Inflammatory macrophage treated with lipopolysaccharide for 1 hour (primary cell): ENCODE measurements around the gene STK11IP.

ENCODE experiments used
- DNase-seq, 2 donors: peaks; one replicate each; pipeline ENCODE4 v3.0.0-alpha.2; 2020 to 2022

The STK11IP gene

DNA sequence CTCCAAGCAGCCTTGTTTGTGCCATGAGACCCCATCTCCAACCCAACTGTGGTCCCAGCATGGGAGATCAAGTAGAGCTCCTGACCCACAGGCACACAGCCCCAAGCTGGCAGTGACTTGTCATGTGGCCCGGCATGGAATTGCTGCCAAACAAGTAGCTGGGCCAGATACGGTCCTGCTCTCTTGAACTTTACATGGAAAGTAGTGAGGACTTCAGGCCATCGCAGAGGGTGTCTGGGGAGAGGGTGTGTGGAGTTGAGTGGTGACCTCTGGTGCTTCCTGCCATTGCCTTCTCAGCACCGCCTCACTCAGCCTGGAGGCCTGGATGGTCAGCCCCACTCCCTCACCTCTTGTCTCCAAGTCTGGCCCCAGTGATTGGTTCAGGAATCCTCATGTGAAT is 18.9 kb downstream of the STK11IP start:
- DNase-seq, result no peak

DNA sequence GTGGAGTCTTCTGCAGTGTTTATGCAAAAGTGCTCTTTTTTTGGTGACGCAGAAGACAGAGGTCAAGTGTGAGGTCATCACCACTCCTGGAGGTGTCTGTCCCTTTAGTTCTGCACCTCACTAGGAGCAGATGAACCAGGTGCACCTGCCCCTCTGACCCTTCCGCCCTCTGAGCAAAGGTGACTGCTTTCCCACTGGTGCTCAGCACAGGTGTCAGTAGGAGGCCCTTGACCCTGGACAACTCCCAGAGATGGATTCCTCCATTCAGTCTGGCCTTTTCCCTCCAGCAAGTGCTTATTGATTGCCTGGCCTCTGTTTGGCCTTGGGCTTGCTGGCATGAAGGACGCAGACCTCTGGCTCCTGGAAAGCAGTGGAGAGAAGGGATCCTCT is 21.1 kb downstream of the STK11IP start:
- no peak for DNase-seq

DNA sequence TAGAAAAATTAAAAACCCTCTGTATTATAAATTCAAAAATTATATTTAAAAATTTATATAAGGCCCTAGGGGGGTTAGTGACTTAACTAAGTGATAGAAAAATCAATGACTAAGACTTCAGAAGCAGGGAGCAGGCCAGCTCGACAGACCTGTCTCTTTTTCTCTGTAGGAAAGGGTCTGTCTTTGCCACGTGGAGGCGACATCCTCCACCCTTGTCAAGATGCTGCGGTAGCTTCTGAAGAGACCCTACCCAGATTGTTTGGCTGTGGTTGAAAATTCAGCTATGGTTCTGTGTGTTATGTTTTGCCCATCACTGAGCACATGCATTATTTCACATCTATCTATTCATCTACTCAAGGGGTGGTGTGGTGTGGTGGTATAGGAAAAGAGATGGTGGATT is 21.6 kb downstream of the STK11IP start:
- no peak for DNase-seq

DNA sequence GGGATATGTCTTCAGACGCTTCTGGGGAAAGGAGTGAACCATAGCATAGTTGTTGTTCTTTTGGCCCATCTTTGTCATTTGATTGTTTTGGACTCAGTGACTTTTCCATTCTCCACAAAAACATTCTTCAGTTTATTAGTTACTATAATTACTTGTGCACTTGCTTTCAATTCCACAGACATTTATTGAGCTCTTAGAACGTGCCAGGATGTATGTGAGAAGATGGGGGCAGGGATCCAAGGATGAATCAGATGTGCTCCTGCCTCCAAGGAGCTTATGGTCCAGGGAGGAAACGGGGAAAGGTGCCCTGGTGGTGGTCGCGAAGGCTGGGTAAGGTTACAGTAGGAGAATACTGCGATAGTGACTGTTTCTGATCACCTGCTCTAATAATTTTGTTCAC is 22.9 kb downstream of the STK11IP start:
- no peak for DNase-seq

DNA sequence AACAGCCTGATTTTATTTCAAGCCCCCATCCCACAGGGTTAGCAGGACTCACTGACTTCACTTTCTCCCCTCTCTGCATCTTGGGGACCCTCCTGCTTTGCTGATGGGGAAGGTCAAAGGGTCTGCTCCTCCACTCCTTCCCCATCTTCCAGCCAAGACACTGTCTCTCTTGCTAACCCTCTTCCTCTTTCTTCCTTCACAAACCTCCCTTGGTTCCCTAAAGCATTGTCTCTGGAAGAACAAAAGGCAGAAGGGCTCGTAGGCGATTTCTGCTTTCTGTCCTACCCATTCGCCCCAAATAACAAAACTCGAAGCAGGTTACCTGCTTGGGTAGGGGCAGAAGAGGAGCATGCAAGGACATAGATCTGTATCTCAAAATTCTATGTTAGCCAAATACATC is 24.3 kb downstream of the STK11IP start:
- DNase-seq, result peak; percentile 9 to 23

DNA sequence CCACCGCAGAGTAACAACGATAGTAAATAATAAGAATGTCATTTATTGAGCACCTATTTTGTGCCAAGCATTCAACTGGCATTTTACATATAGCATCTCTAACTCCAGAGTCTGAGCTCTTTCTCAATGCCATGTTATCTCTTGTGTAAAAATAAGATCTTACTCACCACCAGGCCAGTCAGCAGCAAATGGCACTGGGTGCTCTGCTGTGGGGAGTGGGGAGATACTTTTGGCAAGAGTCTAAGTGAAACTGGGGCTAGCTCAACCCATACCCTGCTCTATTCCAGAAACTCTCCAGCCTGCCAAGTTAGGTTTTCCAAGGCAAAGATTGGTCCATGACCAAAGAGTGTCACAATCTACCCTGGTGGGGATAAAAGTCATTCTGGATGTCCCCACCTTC is 24.8 kb downstream of the STK11IP start:
- no peak for DNase-seq

DNA sequence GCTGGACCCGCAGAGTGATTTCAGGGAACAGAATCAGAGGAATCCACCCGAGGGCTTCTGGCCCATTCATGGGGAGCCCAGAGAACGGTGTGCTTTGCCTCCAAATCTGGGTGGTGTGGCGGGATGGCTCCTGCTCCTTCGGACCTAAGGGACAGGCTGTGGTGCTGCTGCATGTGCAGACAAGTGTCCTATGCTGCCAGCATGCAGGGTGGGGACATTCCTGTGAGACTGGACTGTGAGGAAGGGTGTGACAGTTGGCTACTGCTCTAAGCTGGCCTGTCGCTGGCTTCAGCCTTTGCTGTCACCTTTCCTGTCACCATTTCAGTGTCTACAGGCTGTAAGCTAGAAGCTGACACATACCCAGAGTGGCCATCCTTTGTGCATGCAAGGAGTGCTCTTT is 26.9 kb downstream of the STK11IP start:
- DNase-seq, result no peak

DNA sequence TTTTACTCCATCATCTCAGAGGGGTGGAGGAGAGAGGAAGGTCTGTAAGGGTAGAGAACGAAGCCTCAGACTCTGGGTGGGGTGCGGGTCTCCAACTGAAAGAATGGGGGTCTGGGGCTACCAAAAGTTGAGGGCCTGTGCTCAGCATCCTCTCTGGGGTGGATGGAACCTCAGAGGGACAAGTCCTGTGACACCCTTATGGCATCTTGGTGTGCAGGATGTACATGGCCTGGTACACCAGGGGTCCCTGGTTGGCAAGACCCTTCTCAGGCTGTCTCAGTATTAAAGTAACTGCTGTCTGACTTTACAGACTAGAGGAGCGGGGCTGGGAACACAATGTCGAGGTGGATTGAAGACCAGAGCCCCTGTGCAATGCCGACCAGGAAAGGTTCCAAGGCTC is 27.5 kb downstream of the STK11IP start:
- no peak for DNase-seq

DNA sequence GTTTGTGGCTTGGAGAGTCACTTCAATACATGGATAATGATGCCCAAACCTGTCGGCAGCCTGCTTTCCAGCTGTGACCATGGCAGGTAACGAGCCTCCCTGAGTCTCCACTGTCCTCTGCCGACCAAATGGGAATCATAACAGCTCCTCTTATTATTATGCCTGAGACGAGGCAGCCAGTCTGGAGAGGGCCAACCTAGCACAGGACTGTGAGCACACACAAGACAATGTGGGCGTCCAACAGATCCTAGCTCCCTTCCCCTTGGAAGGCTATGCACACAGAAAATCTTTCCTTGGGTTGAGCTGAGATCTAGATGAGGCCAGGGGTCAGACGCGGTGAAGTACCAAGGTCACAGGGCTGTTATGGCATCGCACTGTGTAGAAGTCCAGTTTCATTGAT is 28.9 kb downstream of the STK11IP start:
- no peak for DNase-seq

DNA sequence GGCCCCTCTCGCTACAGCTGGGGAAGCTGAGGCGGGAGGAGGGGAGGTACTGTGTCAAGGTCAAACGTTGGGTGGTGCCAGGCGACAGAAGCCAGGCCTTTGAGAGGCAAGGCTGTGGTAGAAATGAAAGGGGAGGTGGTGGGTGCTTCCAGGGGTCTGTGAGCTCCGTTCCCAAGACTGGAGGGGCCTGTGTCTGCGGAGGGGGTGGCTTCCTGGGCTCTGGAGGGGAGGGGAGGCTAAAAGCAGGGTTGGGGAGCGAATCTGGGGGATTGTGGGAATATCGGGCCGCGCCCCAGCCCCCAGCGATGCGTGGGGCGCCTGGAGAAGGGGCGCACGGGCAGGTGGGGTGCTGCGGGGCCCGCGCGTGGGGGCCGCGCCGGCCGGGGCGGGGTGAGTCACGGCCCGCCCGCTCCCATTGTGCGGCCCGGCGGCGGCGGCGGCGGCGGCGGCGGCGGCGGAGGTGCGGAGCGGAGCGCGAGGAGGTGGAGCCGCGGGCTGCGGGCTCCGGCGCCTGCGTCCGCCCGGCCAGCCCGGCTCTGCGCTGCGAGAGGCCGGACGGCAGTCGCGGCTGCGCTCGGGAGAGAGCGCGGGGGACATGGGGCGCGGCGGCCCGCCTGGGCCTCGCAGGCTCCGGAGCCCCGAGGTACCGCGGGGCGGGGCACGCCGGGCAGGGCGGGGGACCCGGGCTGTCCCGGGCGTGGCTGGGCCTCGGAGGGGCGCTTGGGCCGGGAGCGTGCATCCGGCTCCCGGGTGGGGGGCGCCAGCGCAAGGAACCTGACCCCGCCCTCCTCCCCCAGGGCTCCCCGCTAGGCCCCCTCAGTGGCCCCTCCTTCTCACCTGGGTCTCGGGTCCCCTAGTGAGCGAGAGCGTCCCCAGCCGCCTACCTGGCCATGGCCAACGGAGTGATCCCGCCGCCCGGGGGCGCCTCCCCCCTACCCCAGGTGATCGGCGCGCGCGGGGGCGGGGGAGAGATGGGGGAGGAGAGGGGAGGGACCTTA is 29.7 kb downstream of the STK11IP start, which contains the start of gene SLC4A3:
Gene SLC4A3, plus strand, starts transcription at position 528 of the 998 bp plus-strand sequence. Its CDS starts 363 bp downstream, at position 891.
- DNase-seq, result no peak

DNA sequence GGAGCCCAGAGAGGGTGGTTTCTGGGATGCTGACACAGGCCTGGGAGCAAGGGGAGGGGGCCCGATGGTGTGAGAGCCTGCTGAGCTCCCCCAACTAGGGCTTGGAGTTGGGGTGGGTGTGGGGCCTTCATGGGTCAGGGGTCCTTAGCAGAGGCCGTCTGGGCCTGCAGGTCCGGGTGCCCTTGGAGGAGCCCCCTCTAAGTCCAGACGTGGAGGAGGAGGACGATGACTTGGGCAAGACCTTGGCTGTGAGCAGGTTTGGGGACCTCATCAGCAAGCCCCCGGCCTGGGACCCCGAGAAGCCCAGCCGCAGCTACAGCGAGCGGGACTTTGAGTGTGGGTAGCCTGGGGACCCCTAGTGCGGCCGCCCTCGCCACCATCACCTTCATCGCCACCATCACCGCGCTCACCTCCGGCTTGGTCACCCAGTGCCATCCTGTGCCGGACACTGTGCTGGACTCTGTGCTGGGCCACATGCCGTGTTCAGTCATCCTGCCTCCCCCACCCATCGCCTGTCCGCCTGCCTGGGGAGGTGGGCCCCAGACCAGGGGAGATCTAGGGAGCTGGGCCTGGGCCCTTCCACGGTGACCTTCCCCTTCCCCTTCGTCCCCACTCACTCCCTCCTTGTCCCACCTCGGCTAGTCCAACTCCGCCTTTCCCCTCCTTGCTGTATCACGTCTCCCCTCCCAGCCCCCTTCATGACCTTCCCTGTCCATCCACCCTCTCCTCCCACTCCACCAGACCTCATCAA is 30.8 kb downstream of the STK11IP start:
- no peak for DNase-seq

DNA sequence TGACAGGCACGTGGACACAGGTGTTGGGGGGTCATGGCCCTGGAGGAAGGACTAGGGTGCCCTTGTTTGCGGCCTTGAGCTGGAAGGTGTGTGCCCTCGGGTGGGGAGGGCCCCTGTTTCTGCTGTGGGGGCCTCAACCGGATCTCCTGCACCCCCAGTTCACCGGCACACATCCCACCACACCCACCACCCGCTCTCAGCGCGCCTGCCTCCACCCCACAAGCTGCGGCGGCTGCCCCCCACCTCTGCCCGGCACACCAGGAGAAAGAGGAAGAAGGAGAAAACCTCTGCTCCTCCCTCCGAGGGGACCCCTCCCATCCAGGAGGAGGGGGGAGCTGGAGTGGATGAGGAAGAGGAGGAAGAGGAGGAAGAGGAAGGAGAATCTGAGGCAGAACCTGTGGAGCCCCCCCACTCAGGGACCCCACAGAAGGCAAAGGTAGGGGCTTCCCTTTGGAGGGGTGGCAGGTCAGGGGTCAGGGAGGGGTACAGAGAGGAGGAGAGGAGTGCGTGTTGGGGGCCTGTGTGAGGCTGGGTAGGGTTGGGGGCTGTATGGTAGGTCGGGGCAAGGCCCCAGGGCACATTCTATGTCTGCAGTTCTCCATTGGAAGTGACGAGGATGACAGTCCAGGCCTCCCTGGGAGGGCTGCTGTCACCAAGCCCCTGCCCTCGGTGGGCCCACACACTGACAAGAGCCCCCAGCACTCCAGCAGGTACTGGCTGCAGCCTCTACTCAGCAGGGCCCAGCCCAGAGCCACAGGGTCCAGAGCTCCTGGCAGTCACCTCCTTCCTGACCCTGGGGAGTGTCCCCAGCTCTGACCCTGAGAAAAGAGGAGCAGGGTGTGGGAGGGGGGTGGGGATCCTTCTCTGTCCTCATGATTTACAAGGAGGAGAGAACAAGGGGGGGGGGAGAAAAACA is 31.6 kb downstream of the STK11IP start:
- DNase-seq, result no peak

DNA sequence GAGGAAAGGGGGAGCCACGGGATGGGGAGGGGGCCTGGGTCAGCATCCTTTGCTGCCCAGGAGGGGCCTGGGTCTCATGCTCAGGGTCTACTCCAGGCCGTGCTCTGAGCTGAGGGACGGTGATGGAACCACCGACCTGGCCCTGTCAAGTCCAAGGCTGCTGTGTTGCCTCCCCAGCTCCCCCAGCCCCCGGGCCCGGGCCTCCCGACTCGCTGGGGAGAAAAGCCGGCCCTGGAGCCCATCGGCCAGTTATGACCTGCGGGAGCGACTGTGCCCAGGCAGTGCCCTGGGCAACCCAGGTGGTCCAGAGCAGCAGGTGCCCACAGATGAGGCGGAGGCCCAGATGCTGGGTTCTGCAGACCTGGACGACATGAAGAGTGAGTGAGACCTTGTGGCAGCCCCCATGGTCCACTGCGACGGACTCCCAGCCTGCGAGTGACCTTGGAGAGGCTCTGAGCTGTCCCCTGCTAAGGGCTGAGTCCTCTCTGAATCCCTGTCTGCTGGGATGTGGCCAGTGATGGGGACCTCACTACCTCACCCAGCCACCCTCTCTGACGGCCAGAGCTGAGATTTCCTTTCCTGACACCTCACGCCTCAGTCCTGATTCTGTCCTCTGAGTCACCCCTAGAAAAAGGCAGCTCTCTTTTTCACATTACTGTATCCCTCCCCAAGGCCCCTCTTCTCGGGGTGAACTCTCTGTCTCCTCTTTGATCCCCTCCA is 32.5 kb downstream of the STK11IP start:
- no peak for DNase-seq

DNA sequence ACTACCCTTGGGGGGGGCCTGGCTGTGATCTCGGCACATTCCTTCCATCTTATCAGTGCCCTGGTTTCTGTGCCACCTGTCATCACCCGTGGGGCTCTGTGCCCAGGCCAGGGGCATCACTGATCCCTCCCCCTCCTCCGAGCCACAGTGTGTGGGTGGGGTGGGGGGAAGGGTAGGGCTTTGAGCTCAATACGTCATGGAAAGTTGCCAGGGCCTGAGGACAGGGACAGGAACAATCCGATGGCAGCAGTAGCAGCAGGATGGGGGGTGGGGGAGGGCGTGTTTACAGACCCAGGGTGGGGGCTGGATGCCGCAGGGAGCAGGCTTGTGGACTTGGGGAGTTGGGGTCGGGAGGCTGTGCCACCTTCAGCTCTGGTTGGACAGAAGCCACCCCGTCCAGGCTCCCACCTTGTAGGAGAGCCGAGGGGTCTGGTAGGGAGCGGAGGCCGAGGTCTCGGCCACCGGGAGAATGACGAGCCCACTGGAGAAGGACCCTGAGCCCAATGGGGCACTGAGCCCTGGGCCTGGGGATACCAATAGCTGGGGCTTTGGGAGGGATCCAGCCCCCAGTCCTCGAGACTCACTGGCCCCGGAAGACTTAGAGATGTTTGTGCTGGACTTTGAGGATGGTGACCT is 33.2 kb downstream of the STK11IP start:
- no peak for DNase-seq

DNA sequence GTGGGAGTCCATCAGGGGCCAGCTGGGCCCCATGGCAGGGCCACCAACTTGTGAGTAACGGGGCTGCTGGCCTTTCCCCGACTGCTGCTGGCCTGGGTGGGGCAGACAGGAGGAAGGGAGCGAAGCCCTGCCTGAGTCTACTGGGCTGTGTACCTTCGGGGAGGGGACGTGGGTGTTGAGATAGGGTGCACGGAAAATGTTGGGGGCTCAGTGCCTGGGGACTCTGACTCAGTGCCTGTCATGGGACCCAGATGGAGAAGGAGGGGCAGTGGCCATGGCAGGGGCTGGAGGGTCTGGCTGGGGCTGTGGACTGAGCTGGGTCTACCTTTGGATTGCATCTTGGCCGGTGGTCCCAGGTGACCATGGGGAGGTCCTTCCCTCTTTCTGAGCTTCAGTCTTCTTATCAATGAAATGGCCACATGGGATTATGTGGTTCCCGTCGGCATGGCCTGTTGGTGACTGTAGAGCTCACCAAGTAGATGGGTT is 33.8 kb downstream of the STK11IP start:
- no peak for DNase-seq

DNA sequence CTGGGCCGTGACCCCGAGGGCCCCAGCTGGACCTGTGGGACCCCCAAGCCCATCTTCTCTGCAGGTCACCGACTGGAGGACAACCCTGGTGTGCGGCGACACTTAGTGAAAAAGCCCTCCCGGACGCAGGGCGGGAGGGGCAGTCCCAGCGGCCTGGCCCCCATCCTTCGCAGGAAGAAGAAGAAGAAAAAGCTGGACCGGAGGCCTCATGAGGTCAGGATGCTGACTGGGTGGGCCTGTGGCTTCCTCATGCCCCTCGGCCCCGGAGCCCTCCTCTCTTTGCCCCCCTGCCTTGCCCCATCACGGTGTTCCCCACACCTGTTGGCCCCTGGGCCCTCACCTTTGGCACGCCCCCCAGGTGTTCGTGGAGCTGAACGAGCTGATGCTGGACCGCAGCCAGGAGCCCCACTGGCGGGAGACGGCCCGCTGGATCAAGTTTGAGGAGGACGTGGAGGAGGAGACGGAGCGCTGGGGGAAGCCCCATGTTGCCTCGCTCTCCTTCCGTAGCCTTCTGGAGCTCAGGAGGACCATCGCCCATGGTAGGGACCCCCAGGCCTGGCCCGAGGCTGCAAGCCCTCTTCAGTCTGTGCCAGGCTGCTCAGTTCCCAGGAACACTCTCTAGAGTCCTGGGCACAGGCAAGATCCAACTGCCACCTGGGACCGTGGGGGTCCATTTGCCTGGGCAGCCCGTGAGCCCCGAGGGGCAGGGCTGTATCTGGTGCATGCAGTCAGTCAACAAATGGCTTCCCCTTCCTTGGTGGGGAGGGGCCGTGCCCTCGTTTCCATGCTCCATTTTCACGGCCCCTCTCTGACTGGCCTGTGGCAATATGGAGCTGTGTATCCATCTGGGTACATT is 34.5 kb downstream of the STK11IP start:
- no peak for DNase-seq

DNA sequence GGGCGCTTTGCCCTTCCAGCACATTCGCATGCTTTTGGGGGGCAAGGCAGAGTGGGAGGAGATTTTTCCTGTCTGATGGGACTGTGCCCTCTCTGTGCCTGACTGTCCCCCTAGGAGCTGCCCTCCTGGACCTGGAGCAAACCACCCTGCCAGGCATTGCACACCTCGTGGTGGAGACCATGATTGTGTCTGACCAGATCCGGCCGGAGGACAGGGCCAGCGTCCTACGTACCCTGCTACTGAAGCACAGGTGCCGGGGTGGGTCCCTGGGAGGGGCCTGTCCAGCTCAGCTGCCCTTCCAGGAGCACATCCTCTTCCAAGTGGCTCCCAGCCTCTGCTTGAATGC is 35.1 kb downstream of the STK11IP start:
- DNase-seq, result no peak

DNA sequence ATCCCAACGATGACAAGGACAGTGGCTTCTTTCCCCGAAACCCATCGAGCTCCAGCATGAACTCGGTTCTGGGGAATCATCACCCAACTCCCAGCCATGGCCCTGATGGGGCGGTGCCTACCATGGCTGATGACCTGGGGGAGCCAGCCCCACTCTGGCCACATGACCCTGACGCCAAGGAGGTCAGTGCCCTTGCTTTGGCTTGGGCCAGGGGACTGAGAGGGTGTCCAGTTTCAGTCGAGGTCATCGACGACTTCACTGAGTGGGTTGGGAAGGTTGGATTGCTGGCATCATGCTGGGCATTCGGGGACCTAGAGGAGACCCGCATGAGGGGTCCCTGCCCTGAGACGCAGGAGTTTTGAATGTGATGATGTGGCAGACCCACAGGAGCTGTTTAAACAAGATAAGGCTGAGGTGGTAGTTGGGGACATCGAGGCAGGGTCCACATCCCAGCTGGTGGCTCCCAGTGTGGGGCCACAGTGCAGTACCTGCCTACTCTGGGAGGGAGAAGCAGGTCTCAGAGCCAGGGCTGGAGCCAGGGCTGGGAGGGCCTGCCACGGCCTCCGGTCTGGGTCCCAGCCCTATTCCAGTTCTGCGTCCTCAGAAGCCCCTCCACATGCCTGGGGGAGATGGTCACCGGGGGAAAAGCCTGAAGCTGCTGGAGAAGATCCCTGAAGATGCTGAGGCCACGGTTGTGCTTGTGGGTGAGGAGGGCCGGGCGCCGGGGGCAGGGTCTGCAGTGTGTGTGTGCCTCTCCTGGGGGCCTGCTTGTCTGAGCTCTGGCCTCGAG is 35.8 kb downstream of the STK11IP start:
- DNase-seq, result no peak

DNA sequence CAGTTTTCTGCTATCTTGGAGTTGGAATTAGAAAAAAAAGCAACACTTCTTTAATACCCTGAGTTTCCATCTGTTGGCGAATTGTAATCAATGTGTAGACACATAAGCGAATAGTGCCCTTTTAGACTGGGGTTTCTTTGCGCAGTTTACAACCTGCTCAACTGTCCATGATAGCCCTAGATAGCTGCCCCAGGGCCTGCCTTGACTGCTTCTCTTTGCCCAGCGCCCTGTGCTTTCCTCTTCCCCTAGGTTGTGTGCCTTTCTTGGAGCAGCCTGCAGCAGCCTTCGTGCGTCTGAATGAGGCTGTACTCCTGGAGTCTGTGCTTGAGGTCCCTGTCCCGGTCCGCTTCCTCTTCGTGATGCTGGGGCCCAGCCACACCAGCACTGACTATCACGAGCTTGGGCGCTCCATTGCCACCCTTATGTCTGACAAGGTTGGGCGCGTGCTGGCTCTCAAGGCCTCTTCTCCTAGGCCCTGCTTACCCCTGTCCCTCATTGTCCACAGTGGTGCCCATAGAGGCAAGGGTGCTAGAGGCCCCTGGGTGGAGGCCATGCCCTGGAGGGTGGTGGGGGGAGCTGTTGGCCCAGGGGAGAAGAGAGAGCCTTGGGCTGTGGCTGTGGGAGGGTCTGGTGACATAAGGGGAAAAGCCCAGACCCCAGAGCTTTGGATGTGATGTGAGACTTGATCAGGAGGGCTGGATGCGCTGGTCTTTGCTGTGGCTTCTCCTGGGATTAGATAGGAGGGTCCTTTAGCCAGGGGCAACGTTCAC is 36.7 kb downstream of the STK11IP start:
- DNase-seq, result no peak
